Right kidney (tissue), 1 donor: Measurements from ENCODE around the gene RASGRF1.

ENCODE experiments used
- DNase-seq: peaks from one replicate; pipeline ENCODE4 v3.0.0-alpha.2; 2016

Gene RASGRF1

GRCh38 chr15:79066391-79067071, 24.0 kb downstream of the RASGRF1 start:
- DNase-seq: no peak

- DNase-seq: no peak
Measured at GRCh38 chr15:79065706-79066376, 24.7 kb downstream of the RASGRF1 start.

DNA sequence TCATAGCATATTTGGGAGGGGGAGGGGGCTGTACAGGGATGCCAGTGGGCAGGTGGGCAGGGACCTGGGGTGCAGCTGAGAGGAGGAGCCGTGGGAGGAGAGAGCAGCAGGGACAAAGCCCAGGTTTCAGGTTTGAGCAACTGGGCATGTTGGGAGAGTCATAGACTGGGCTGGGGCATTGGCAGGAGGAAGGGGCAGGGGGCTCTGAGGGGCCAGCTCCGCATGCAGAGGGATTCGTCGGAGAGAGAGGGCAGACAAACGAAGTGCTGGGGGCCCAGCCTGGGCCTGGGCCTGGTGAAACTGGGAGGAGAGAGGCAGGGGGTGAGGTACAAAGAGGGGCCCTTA, 25.2 kb downstream of the RASGRF1 start:
- DNase-seq: no peak

DNA sequence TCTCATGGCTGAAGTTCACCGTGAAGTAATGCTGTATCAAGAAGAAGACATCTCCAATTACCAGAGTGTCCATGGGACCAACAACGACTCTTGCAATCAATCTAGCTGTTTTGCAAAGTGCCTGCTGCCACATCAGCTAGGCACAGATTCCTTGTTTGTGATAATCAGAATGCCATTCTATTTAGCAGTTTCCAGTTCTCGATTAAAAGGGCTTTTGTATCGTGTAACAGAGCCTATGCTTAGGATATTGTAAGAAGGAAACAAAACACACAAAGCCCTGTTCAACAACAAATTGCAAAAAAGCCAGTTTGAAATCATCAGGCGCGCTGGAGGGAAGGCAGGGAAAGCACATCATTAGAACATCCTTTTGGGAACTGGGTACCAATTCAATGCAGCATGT, 26.1 kb downstream of the RASGRF1 start:
- DNase-seq: no peak

- DNase-seq: no peak
Measured at GRCh38 chr15:79060175-79060574, 30.4 kb downstream of the RASGRF1 start.

DNA sequence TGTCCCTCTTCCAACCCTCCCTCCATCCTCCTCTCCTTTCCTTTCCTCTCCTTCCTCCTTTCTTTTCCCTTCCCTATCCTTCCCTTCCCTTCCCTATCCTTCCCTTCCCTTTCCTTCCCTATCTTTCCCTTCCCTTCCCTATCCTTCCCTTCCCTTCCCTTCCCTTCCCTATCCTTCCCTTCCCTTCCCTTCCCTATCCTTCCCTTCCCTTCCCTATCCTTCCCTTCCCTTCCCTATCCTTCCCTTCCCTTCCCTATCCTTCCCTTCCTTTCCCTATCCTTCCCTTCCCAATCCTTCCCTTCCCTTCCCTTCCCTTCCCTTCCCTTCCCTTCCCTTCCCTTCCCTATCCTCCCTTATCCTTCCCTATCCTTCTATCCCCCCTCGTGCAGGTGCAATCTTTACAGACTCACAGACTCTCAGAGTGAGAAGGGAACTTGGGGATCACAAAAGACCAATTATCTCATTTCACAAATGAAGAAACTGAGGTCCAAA, 31.5 kb downstream of the RASGRF1 start:
- DNase-seq: no peak

GRCh38 chr15:79058260-79058850, 32.2 kb downstream of the RASGRF1 start:
- no peak for DNase-seq

GRCh38 chr15:79057050-79057449, 33.5 kb downstream of the RASGRF1 start:
- no peak for DNase-seq

- no peak for DNase-seq
Measured at GRCh38 chr15:79054350-79054749, 36.2 kb downstream of the RASGRF1 start.

- DNase-seq: no peak
Measured at GRCh38 chr15:79053894-79054293, 36.7 kb downstream of the RASGRF1 start.

DNA sequence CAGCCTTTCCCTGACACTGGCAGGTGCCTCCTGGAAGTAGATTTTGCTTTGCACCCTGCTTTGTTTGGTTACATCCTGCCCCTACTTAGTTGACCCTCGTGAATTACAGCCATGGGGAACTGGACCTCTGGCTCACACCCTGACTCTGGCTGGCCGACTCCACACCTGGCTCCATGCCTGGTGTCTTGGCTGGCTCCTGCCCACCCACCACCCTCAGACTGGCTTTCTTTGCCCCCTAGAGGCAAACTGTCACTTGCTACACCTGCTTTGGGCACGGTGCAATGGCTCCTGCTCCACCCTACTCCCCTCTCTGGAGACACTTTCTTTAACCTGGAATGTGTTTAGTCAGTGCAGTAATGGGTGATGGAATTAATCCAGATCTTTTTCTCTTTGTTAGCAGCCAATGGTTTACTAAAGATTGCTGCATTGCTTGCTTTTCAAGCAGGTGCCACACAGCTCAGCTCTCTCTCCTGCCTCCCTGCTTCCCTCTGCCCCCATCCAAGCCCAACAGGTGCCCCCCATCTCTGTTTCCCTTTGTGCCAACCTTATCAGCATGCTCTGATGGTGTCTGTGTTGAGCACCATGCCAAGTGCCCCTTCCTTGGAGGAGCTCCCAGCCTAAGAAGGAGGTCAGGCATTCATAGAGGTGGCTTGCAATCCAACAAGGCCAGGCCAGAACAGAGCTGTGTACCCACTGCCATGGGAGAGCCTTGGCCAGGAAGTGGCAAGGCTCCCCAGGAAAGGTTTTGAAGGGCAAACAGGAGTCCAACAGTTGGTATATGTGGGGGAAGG, 38.4 kb downstream of the RASGRF1 start:
- no peak for DNase-seq

GRCh38 chr15:79051029-79051428, 39.6 kb downstream of the RASGRF1 start:
- no peak for DNase-seq

GRCh38 chr15:79050341-79050740, 40.2 kb downstream of the RASGRF1 start:
- no peak for DNase-seq

GRCh38 chr15:79049416-79049815, 41.2 kb downstream of the RASGRF1 start:
- DNase-seq: no peak

DNA sequence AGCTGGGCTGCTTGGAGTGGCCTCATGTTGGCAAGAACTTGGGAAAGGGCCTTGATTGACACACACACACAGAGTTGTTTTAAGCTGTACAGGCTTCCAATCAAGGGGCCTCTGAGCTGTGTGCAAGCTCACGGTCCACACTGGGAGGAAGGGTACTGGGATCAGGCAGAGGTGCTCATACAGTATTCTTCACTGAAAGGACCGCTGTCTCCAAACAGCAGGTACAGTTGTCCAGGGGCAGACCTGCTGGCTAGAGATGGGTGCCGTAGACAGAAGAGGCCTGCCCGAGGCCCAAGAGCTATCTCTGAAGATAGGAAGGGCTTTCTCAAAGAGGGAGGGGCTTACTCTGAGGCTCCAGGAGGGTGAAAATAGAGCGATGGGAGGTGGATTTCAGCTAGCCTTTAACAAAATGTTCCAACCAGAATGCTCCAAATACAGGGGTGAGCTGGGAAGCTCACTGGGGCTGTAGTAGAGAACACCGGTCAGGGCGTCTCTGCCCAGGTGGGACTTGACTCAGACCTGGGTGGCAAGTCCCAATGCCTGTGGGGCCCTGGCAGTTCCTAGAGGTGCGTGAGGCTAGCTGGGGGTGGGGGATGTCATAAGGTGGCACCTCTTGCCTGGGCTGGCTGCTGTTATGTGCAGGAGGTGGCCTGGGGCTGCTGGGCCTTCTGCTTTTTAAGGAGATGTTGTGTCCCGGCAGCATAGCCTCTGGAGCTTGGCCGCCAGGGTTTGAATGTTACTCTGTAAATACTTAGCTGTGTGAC, 42.7 kb downstream of the RASGRF1 start:
- no peak for DNase-seq

DNA sequence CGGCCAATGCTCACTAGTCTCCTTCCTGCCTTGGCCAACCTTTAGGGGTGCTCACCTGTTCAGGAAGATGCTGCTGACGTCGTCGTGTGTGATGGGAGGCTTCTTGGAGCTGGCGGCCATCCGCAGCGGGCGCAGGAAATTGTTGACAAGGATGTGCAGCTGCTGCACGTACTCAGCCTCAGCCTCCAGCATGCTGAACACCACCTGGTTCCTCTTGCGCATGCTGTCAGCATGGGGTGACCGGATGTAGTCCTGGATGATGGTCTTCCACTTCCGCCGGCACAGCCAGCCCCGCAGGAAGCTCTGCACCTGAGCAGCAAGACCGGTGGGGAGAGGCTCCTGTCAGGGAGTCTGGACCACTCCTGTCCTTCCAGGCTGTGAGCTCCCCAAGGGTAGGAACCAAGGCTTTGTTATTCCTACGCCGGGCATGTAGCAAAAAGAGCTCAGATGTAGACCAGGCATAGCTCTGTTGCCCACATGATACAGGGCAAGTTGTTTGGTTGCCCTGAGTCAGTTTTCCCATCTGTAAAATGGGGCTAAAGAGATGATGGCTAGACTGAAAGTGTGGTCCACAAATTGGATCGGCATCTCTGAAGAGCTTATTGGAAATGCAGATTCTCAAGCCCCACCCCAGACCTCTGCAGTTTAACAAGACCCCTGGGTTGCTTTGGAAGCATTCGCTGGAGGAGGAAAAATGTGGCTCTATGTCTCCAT, 43.7 kb downstream of the RASGRF1 start:
- DNase-seq: no peak

GRCh38 chr15:79045041-79045440, 45.5 kb downstream of the RASGRF1 start:
- DNase-seq: no peak

DNA sequence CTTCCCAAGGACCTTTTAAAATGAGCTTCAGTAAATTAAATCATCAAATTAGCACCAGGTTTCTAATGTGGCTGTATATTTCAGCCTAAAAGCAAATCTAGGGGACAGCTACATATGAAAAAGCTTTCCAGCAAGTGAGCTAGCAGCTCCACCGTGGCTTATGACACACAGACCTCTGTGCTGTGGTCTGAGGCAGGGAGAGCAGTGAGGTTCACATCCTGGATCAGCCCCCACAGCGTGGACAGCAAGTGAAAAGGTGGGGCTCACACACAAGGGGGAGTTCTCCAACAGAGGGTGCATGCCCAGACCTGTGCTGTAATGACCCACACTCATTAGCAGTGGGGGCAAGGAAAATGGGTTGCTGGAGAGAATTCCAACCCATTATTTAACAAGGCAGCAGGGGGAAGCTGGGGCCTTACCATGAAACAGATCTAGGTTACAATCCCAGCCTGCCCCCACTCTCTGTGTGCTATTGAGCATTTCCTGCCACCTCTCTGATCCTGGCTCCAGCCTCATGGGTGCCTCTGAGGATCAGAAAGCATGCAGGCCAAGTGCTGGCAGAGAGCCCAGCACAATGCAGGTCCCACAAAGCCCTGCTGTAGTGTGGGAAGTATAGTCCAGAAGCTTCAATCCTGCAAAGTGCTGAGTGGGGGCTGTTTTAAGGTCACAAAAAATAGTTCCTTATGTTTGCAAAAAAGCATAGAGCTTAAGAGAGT, 48.2 kb downstream of the RASGRF1 start:
- DNase-seq: no peak

DNA sequence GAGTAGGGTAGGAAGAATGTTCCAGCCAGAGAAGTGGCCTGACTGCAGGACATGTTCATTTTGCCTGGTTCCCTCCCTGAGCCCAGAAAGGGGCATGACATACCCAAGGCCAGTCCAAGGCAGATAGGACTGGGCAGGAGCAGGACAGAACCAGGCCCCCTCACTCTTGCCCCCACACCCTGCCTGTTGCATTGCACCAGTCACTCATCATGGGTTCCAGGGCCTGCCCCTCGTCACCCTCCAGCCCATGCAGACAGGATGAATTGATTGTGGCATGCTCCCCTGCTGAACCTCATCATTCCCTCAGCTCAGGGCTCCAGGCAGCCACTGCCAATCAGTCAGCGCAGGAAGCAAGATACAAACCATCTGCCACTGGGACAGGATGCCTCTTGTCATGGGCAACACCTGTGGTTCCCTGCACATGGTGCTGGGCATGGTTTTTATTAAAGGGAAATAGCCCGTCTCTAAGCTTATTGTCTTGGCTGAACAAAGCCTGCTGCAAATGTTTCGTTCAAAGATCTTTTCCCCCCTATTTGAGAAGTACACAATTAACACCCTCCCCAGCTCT, 48.9 kb downstream of the RASGRF1 start:
- no peak for DNase-seq

- no peak for DNase-seq
Measured at GRCh38 chr15:79037848-79038247, 52.7 kb downstream of the RASGRF1 start.
